Measurements from ENCODE around the gene IFNA13.

- TF ChIP-seq ZNF274 (IDR thresholded peaks at IDR 0.05; ENCODE audit: low read depth, low read length) (no peak), YY1 (IDR thresholded peaks at IDR 0.05; ENCODE audit: insufficient read depth, insufficient read length) (no peak), SUZ12 (IDR thresholded peaks at IDR 0.05; ENCODE audit: extremely low read depth, insufficient read depth, insufficient read length) (no peak)
These were observed 41.0 kb upstream of the IFNA13 start, which contains the start of gene IFNA8 for GRCh38 chr9:21408817-21409216.
